ENCODE results near the gene CLDND2.
A peak's percentile ranks its signal among the peaks of the same experiment; 100 is the strongest.

Gene CLDND2

GRCh38 chr19:51382004-51382403 lies 13.2 kb upstream of the CLDND2 start:
- no peak for DNase-seq

GRCh38 chr19:51380379-51380778 lies 11.6 kb upstream of the CLDND2 start:
- DNase-seq, result no peak

GRCh38 chr19:51377422-51377821 lies 8.6 kb upstream of the CLDND2 start:
- DNase-seq, result no peak

- no peak for DNase-seq
Observed at GRCh38 chr19:51375504-51376221, 6.9 kb upstream of the CLDND2 start.

- DNase-seq, result no peak
Observed at GRCh38 chr19:51372649-51373504, 4.1 kb upstream of the CLDND2 start, which contains the start of gene NKG7. NKG7 (minus strand) TSS chr19:51372654; CDS start chr19:51372535, 119 bp downstream.

- DNase-seq, result no peak
Observed at GRCh38 chr19:51372021-51372648, 3.3 kb upstream of the CLDND2 start.

- DNase-seq, result no peak
Observed at GRCh38 chr19:51371186-51371690, 2.4 kb upstream of the CLDND2 start.

- no peak for DNase-seq
Observed at GRCh38 chr19:51370230-51370629, 1.4 kb upstream of the CLDND2 start.

GRCh38 chr19:51367565-51368365 lies 1.0 kb downstream of the CLDND2 start:
- peak; percentile 40 to 100 (median 98) for DNase-seq

GRCh38 chr19:51367255-51367564 lies 1.6 kb downstream of the CLDND2 start:
- DNase-seq, result peak in 4 of 58 donors; percentile 44 to 69 (median 54)

GRCh38 chr19:51366389-51367254 lies 2.2 kb downstream of the CLDND2 start:
- DNase-seq, result peak; percentile 69 to 99 (median 96)

GRCh38 chr19:51365965-51366388 lies 2.8 kb downstream of the CLDND2 start, which contains the start of gene ETFB:
ETFB (minus strand) TSS chr19:51366388; CDS start chr19:51366326, 62 bp downstream.
- DNase-seq, result peak in 1 of 58 donors; percentile 59

GRCh38 chr19:51365211-51365964 lies 3.4 kb downstream of the CLDND2 start:
- DNase-seq, result peak in 16 of 58 donors; percentile 9 to 52 (median 32)

- peak in 18 of 58 donors; percentile 5 to 64 (median 38) for DNase-seq
Observed at GRCh38 chr19:51364200-51365106, 4.3 kb downstream of the CLDND2 start.

- DNase-seq, result no peak
Observed at GRCh38 chr19:51361239-51361638, 7.6 kb downstream of the CLDND2 start.

- DNase-seq, result peak in 1 of 58 donors; percentile 5
Observed at GRCh38 chr19:51359294-51359693, 9.5 kb downstream of the CLDND2 start.

- DNase-seq, result no peak
Observed at GRCh38 chr19:51357952-51358351, 10.9 kb downstream of the CLDND2 start.
